ENCODE results near the gene LHFPL6.

The LHFPL6 gene

GRCh38 chr13:39552246-39552645 lies 50.7 kb downstream of the LHFPL6 start:
- DNase-seq = no peak

DNA sequence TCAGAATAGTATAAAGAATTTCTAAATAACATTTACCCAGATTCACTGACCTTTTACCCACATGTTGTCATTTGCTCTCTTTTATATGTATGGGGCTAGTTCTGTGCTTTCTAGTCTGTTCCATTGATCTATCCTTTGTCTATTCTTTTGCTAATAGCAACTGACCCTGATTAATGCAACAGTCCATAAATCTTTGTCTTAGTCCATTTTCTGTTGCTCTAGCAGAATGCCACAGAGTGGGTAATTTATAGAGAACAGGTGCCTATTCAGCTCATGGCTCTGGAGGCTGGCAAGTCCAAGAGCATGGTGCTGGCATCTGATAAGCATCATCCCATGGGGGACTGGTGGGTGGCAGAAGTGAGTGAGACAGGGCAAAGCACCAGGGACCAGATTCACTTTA lies 52.1 kb downstream of the LHFPL6 start:
- no peak for DNase-seq

DNA sequence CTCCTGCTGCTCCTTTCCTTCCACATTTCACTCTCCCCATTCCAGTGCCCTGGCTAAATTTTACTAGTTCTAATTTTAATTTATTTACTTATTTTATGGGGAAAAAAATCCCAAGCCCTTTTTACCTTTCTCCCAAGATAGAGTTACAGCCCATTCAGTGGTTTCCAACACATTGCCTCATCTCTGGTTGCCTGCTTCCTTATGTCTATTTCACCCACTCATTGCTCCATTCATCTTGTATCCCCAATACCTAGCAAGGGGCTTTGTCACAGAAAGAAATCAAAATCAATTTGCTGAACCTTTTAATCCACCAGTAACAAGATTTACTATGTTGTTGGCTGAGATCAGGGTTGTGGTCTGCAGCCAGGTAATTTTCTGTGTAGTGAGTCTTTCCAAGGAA lies 55.9 kb downstream of the LHFPL6 start:
- DNase-seq = no peak

- no peak for DNase-seq
Observed at GRCh38 chr13:39542361-39542760, 60.6 kb downstream of the LHFPL6 start.

DNA sequence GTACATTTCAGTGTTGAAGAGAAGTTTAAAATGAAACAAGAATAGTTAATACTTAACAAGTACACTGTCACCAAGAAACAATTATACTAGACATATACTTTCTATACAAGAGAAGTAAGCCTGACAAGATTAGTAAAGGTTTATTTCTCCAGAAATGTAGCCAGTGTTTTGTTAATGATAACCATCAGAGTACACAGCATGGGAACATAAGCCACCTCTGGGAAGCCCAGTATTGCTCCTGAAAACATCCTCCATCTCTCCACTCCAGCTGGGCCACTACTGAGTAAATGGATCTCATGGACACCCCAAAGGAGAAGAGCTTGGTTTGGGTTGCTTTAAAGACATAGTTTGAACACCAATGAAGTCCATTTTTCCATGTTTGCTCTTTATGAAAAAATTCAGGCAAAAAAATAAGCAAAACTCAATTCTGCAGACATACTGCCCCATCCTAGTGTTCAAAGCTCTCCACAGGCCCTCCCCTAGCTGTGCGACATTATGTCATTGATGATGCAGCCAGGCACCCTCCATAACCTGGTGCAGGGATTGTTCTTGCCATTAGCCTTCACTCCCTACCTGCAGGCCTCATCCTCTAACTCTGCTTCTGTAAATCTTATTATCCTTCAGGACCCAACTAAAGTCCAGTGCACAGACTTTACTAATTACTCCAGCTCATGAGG lies 61.9 kb downstream of the LHFPL6 start:
- DNase-seq = no peak

GRCh38 chr13:39538816-39539790 lies 63.9 kb downstream of the LHFPL6 start:
- DNase-seq = peak; percentile 28

GRCh38 chr13:39536906-39537305 lies 66.1 kb downstream of the LHFPL6 start:
- DNase-seq = no peak

- DNase-seq = no peak
Observed at GRCh38 chr13:39536274-39536673, 66.7 kb downstream of the LHFPL6 start.

GRCh38 chr13:39533651-39534150 lies 69.3 kb downstream of the LHFPL6 start:
- DNase-seq = no peak

- DNase-seq = no peak
Observed at GRCh38 chr13:39531646-39532045, 71.3 kb downstream of the LHFPL6 start.

DNA sequence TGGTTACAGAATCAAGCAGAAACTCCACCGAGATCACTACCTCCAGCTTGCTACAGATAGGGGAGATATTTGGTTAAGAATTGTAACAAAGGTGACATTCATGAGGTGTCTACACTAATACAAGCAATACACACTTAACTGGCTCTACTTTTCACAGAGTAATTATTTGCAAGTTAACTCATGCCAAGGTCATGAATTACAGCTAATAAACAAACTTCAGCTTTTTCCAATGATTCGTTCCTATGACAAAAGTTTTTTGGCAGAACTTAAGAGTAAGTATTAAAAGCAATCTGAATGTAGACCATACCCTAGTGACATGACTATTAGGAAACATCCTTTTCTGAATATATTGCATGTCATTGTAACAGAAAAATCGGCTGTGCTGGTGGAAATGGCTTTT lies 72.1 kb downstream of the LHFPL6 start:
- DNase-seq = no peak

- no peak for DNase-seq
Observed at GRCh38 chr13:39528661-39528980, 74.4 kb downstream of the LHFPL6 start.

DNA sequence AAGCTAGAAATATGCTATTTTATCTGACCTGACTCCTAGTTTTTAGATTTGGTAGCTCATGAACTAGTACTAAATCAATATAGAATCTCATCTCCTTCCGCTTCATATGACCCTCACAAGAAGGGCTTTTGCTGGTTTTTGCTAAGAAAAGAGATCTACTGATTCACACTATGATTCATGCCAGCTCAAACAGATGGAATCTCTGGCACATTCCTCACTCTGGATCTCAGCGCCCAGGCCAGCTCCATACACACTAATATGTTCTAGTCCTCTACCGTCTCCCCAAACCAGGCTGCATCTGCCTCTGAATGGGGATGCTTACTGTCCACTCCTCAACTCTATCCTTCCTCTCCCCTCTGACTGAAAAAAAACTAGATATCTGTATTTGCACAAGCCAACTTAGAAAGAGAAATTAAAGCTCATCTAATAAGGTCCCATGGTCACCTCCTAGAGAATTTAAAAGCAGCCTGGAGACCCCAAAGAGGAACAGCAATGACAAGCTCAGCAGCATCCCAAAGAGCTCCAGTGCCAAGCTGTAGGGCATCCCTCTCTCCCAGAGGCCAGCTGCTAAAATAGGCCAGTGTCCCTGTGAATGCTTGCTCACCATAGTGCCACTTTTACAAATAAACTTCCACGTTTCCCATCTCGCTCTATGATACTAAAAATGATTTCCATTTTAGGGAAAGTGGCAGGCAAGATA lies 74.9 kb downstream of the LHFPL6 start:
- DNase-seq = no peak

GRCh38 chr13:39527301-39527700 lies 75.7 kb downstream of the LHFPL6 start:
- DNase-seq = no peak

GRCh38 chr13:39526499-39526898 lies 76.5 kb downstream of the LHFPL6 start:
- DNase-seq = no peak

GRCh38 chr13:39525506-39525905 lies 77.5 kb downstream of the LHFPL6 start:
- no peak for DNase-seq

GRCh38 chr13:39524795-39525194 lies 78.2 kb downstream of the LHFPL6 start:
- DNase-seq = no peak

DNA sequence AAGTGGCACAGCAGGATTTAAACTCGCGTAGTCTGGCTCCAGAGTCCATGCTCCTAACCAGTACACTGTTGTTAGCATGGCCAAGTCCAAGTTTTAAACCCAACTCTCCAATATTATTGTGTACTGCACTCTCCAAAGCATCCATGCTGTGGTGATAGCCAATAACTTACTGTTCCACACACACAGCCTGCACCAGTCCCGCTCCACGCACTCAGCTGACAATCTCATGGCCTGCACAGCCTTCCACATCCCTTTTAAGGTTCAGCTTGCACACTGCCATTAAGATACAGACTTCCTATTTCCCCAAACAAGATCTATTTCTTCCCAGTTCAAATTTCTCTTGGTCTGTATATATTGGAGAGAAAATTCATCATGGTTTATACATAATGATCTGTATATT lies 80.7 kb downstream of the LHFPL6 start:
- no peak for DNase-seq

GRCh38 chr13:39521701-39522100 lies 81.3 kb downstream of the LHFPL6 start:
- no peak for DNase-seq

DNA sequence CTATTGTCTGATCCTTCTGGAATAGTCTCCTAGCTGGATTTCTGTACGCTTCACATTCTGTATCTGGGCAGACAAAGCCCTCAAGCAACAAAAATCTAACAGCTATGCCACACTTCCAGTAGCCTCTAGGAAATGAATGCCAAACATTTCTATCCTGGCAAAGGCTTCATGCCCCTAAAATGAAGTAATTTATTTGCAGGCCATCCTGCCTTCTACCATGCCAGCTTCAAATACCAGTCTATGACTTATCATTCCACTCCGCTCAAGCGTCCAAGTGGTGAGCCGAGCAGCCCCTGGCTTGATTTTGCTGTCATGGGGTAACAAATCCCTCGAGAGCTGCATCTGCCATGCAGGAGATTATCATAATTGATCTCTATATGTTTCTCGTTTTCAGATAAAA lies 86.9 kb downstream of the LHFPL6 start:
- no peak for DNase-seq

GRCh38 chr13:39515224-39515714 lies 87.7 kb downstream of the LHFPL6 start:
- DNase-seq = no peak

DNA sequence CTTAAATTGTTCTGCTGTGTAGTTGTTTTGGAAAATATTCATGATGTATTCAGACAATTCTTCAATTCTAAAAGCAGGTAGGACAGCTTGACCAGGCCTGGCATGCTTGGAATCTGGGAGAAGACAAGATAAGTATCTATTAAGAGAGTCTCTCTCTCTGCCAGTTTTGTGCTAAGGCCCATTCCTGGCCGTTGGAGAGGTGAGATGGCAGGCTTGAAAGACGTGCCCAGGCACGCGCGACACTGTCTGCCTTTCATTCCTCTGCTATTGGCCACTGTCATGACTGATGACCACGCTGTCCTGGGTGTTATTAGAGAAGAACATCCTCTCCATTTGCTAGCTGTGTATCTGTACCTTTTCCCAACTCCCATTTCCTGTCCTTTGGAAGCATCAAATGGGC lies 90.3 kb downstream of the LHFPL6 start:
- no peak for DNase-seq

GRCh38 chr13:39510316-39510695 lies 92.7 kb downstream of the LHFPL6 start:
- DNase-seq = no peak
